Parathyroid adenoma (tissue), 2 donors: ENCODE results near the gene OR2AT4.

Source experiments
- H2AFZ ChIP-seq: fragments of 300-600 bp; sonication (generic); one replicate; pipeline ENCODE4 v1.7.0; 2017; ENCODE audit warnings: antibody characterized with exemption, mild to moderate bottlenecking
- H3K27ac ChIP-seq: fragments of 300-600 bp; sonication (generic); one replicate; pipeline ENCODE4 v1.7.0; 2017
- H3K27me3 ChIP-seq: fragments of 300-600 bp; sonication (generic); one replicate; pipeline ENCODE4 v1.7.0; 2017; ENCODE audit warnings: low read length; ENCODE audit not compliant: control insufficient read depth, insufficient read depth
- H3K36me3 ChIP-seq: fragments of 300-600 bp; sonication (generic); one replicate; pipeline ENCODE4 v1.7.0; 2017; ENCODE audit warnings: low read length; ENCODE audit not compliant: control insufficient read depth, insufficient read depth
- H3K4me1 ChIP-seq: fragments of 300-600 bp; sonication (generic); one replicate; pipeline ENCODE4 v1.7.0; 2017; ENCODE audit warnings: control low read depth
- H3K4me2 ChIP-seq: fragments of 300-600 bp; sonication (generic); one replicate; pipeline ENCODE4 v1.7.0; 2017; ENCODE audit warnings: low read length
- H3K4me3 ChIP-seq: fragments of 300-600 bp; sonication (generic); one replicate; pipeline ENCODE4 v1.7.0; 2017; ENCODE audit warnings: low read depth, low read length
- H3K79me2 ChIP-seq: fragments of 300-600 bp; sonication (generic); one replicate; pipeline ENCODE4 v1.7.0; 2017; ENCODE audit warnings: control low read depth
- H3K9ac ChIP-seq: fragments of 300-600 bp; sonication (generic); one replicate; pipeline ENCODE4 v1.7.0; 2017; ENCODE audit warnings: mild to moderate bottlenecking
- H3K9me3 ChIP-seq: fragments of 300-600 bp; sonication (generic); one replicate; pipeline ENCODE4 v1.7.0; 2017; ENCODE audit warnings: low read length; ENCODE audit not compliant: control insufficient read depth
- CTCF ChIP-seq: fragments of 300-600 bp; sonication (generic); IDR thresholded peaks from one replicate; pipeline ENCODE4 v1.7.0; 2017; ENCODE audit warnings: antibody characterized with exemption, mild to moderate bottlenecking
- donor health status: primary hyperparathyroidism.

Gene OR2AT4

GRCh38 chr11:75079546-75079945, 17.1 kb downstream of the OR2AT4 start:
- Histone ChIP-seq H3K79me2 (no peaks in the 10 kb centered on the region), H2AFZ (no peak overlapping the region), H3K27ac (no peak overlapping the region), H3K9me3 (no peaks in the 10 kb centered on the region), H3K36me3 (no peaks in the 10 kb centered on the region), H3K4me3 (no peak overlapping the region), H3K27me3 (no peaks in the 10 kb centered on the region), H3K4me2 (no peak overlapping the region), H3K4me1 (no peaks in the 10 kb centered on the region), H3K9ac (no peak overlapping the region)
- no peak for TF ChIP-seq CTCF

- Histone ChIP-seq H3K4me3 (no peak overlapping the region), H3K9me3 (no peaks in the 10 kb centered on the region), H3K4me1 (no peaks in the 10 kb centered on the region), H3K27ac (no peak overlapping the region), H3K4me2 (no peak overlapping the region), H2AFZ (no peak overlapping the region), H3K27me3 (no peaks in the 10 kb centered on the region), H3K36me3 (no peaks in the 10 kb centered on the region), H3K79me2 (no peaks in the 10 kb centered on the region), H3K9ac (no peak overlapping the region)
- TF ChIP-seq CTCF: no peak
Measured at GRCh38 chr11:75078233-75078632, 18.4 kb downstream of the OR2AT4 start.

- no peak for TF ChIP-seq CTCF
Measured at GRCh38 chr11:75077316-75077715, 19.4 kb downstream of the OR2AT4 start.

GRCh38 chr11:75076671-75077070, 20.0 kb downstream of the OR2AT4 start:
- H2AFZ ChIP-seq: no peak overlapping the region
- no peak for TF ChIP-seq CTCF

More at GRCh38 chr11:75077316-75077715, 19.4 kb downstream of the OR2AT4 start:
- H3K4me3 ChIP-seq: no peak overlapping the region
- H3K79me2 ChIP-seq: no peaks in the 10 kb centered on the region
- no peak overlapping the region for H3K9ac ChIP-seq
- H3K4me1 ChIP-seq: no peaks in the 10 kb centered on the region
- no peaks in the 10 kb centered on the region for H3K9me3 ChIP-seq
- H3K27me3 ChIP-seq: no peaks in the 10 kb centered on the region
- no peak overlapping the region for H3K4me2 ChIP-seq
- H3K36me3 ChIP-seq: no peaks in the 10 kb centered on the region
- H2AFZ ChIP-seq: no peak overlapping the region
- no peak overlapping the region for H3K27ac ChIP-seq

GRCh38 chr11:75073459-75074190, 23.1 kb downstream of the OR2AT4 start:
- H3K4me1 ChIP-seq: no peaks in the 10 kb centered on the region
- TF ChIP-seq CTCF: no peak
- no peak overlapping the region for H3K9ac ChIP-seq
- no peaks in the 10 kb centered on the region for H3K9me3 ChIP-seq
- no peak overlapping the region for H3K4me3 ChIP-seq
- no peaks in the 10 kb centered on the region for H3K27me3 ChIP-seq
- no peak overlapping the region for H2AFZ ChIP-seq
- H3K36me3 ChIP-seq: no peaks in the 10 kb centered on the region
- no peak overlapping the region for H3K4me2 ChIP-seq
- no peak overlapping the region for H3K27ac ChIP-seq
- H3K79me2 ChIP-seq: no peaks in the 10 kb centered on the region

More at GRCh38 chr11:75076671-75077070, 20.0 kb downstream of the OR2AT4 start:
- Histone ChIP-seq H3K27ac (no peak overlapping the region), H3K4me1 (no peaks in the 10 kb centered on the region), H3K79me2 (no peaks in the 10 kb centered on the region), H3K9me3 (no peaks in the 10 kb centered on the region), H3K9ac (no peak overlapping the region), H3K27me3 (no peaks in the 10 kb centered on the region), H3K4me2 (no peak overlapping the region), H3K4me3 (no peak overlapping the region), H3K36me3 (no peaks in the 10 kb centered on the region)
